HG02763 (cell line): ENCODE data around the gene PREB.

Experiments
- ATAC-seq: cut with Tn5 transposase; IDR thresholded peaks from one replicate; pipeline ENCODE4 v1.9.1; 2021; ENCODE audit warnings: mild to moderate bottlenecking, moderate library complexity; ENCODE audit not compliant: unreplicated experiment

Gene PREB

GRCh38 chr2:27083410-27084296 is 50.8 kb downstream of the PREB start:
- ATAC-seq = no peak

GRCh38 chr2:27082773-27083409 is 51.5 kb downstream of the PREB start:
- ATAC-seq = no peak

- ATAC-seq = no peak
Measured at GRCh38 chr2:27081984-27082772, 52.3 kb downstream of the PREB start.
